Measurements from ENCODE around the gene BLVRA.

The BLVRA gene

GRCh38 chr7:43754596-43754995, 3.9 kb upstream of the BLVRA start:
- TF ChIP-seq, protein P1, sequence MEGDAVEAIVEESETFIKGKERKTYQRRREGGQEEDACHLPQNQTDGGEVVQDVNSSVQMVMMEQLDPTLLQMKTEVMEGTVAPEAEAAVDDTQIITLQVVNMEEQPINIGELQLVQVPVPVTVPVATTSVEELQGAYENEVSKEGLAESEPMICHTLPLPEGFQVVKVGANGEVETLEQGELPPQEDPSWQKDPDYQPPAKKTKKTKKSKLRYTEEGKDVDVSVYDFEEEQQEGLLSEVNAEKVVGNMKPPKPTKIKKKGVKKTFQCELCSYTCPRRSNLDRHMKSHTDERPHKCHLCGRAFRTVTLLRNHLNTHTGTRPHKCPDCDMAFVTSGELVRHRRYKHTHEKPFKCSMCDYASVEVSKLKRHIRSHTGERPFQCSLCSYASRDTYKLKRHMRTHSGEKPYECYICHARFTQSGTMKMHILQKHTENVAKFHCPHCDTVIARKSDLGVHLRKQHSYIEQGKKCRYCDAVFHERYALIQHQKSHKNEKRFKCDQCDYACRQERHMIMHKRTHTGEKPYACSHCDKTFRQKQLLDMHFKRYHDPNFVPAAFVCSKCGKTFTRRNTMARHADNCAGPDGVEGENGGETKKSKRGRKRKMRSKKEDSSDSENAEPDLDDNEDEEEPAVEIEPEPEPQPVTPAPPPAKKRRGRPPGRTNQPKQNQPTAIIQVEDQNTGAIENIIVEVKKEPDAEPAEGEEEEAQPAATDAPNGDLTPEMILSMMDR (IDR thresholded peaks at IDR 0.05) = no peak

- TF ChIP-seq, protein P1 (IDR thresholded peaks at IDR 0.05) = no peak
Observed at GRCh38 chr7:43756368-43757072, 2.0 kb upstream of the BLVRA start.

DNA sequence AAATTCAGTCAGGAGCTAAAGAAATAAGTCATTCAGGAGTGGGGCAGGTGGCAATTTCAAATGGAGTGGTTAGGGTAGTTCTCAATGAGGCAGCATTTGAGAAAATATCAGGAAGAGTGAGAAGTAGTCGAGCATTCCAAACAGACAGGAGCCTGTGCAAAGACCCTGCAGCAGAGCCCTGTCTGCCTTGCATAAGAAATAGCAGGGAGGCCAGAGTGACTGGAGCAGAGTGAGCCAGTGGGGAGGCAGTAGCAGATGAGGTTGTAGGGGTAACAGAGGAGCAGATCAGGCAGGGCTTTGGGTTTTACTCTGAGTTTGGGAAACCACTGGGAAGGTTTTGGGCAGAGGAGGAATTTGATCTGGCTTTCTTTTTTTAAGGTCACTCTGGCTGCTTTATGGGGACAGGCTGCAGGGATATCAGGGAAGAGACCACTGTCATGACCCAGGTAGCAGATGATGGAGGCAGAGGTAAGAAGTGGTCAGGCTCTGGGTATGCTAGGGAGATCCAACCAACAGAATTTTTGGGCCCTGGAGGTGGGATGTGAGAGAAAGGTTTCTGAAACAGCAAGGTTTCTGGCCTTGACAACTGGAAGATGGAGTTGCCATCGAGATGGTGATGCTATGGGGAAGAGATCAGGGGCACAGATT, 1.3 kb upstream of the BLVRA start:
- TF ChIP-seq, protein P1 (IDR thresholded peaks at IDR 0.05) = no peak

DNA sequence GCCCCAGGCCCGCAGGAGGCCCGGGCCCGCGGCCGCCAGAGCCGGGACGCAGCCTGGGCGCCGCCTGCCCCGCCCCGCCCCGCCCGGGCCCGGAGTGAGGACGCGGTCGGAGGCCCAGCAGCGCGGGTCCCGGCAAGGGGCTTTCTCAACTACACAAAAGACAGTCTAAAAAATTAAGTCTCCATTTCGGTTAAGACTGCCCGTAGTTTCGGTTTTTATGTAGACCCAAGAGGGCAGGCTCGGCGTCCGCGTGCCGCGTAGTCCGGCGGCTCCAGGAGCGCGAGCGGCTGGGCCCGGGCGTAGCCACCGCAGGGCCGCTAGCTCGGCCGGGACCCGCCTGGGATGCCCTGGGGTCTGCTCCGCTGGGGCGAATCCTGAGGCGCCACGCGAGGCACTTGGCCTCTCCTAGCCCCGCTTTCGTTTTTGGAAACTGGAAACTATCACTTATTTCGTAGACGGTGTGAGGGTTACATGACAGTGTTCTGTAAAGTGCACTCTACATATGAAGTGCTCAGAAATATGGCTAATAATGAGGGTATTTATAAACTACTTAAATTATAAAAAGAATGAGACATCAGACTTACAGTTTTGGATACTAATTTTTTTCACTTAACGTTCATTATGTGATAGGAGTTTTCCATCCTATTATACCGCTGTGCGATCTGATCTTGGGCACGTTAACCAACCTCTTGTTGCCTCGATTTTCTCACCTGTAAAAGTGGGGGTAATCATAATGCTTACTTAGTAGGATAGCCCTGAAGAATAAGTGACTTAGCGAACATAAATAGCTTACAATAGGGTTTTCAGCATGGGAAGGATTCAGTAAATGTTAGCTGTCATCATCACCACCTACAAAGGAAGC, 573 bp downstream of the BLVRA start:
- TF ChIP-seq, protein P1 (IDR thresholded peaks at IDR 0.05) = no peak

DNA sequence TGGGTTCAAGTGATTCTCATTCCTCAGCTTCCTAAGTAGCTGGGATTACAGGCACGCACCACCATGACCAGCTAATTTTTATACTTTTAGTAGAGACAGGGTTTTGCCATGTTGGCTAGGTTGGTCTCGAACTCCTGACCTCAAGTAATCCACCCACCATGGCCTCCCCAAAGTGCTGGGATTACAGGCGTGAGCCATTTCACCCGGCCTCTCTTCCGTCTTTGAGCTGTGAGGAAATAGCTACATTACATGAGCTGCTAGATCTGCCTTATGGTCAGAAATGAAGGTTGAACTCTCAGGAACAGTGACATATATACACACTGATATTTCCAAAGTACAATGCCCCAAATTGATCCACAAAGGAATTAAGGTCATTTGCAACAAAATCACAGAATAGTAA, 2.4 kb downstream of the BLVRA start:
- TF ChIP-seq, protein P1 (IDR thresholded peaks at IDR 0.05) = no peak

DNA sequence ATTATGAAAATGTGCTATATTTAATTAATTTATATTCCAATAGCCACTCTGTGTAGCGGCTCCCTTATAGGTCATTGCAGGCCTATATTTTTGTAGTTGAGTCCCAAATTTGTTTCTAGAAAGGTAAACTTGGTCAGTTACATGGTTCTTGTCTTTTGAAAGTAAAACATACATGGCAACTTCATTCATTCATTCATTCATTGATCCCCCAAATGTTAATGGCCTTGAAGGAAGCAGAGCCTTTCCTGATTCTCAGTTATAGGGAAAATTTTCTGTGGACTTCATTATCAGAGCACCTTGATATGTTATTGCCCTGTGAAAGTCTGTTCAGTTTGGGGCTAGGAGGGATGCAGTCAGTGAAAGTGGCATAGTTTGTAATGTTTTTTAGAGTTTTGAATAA, 2.9 kb downstream of the BLVRA start:
- TF ChIP-seq, protein P1 (IDR thresholded peaks at IDR 0.05) = no peak

- TF ChIP-seq, protein P1 (IDR thresholded peaks at IDR 0.05) = no peak
Observed at GRCh38 chr7:43761938-43762692, 3.6 kb downstream of the BLVRA start.

Measured in LNCAP (cell line).